H9 (cell line): ENCODE data around the gene PCDHGB2. TPM values are rescaled to one million over a fixed set of nuclear protein-coding genes. Genes with fewer than 3 reads are reported as not detected.
A peak's percentile ranks its signal among the peaks of the same experiment; 100 is the strongest.

Experiments used
- DNase-seq: peaks from one replicate; pipeline ENCODE4 v3.0.0-alpha.2; 2017
- H2AFZ ChIP-seq: one replicate; pipeline ENCODE4 v1.6.1; 2013; ENCODE audit warnings: mild to moderate bottlenecking, low read length, control low read depth, moderate library complexity
- H2AK5ac ChIP-seq: 2 replicates; pipeline ENCODE4 v1.6.1; 2013; ENCODE audit warnings: low read length, control low read depth, mixed read lengths; ENCODE audit not compliant: insufficient read length
- H2BK120ac ChIP-seq: one replicate; pipeline ENCODE4 v1.6.1; 2013; ENCODE audit warnings: low read depth, mild to moderate bottlenecking, low read length, control low read depth, inconsistent platforms; ENCODE audit not compliant: poor library complexity, severe bottlenecking
- H2BK12ac ChIP-seq: 2 replicates; pipeline ENCODE4 v1.6.1; 2013; ENCODE audit warnings: low read length, control low read depth, mixed read lengths, low read depth; ENCODE audit not compliant: insufficient read length
- H2BK15ac ChIP-seq: 2 replicates; pipeline ENCODE4 v1.6.1; 2013; ENCODE audit warnings: low read depth, low read length, control low read depth
- H2BK20ac ChIP-seq: one replicate; pipeline ENCODE4 v1.6.1; 2013; ENCODE audit warnings: low read depth, mild to moderate bottlenecking, low read length, control low read depth, inconsistent platforms; ENCODE audit not compliant: poor library complexity, severe bottlenecking
- H2BK5ac ChIP-seq: 2 replicates; pipeline ENCODE4 v1.6.1; 2013; ENCODE audit warnings: low read length, control low read depth, mixed read lengths; ENCODE audit not compliant: insufficient read length
- H3K14ac ChIP-seq: 2 replicates; pipeline ENCODE4 v1.6.1; 2013; ENCODE audit warnings: low read length, control low read depth; ENCODE audit not compliant: insufficient read depth
- H3K18ac ChIP-seq: 2 replicates; pipeline ENCODE4 v1.6.1; 2013; ENCODE audit warnings: low read depth, mild to moderate bottlenecking, mixed read lengths, low read length, control low read depth; ENCODE audit not compliant: insufficient read length
- H3K23ac ChIP-seq: 2 replicates; pipeline ENCODE4 v1.6.1; 2013; ENCODE audit warnings: low read length, control low read depth, mixed read lengths, low read depth; ENCODE audit not compliant: insufficient read length
- H3K23me2 ChIP-seq: 2 replicates; pipeline ENCODE4 v1.6.1; 2013; ENCODE audit warnings: low read depth, mild to moderate bottlenecking, mixed read lengths, low read length, control low read depth; ENCODE audit not compliant: insufficient read length, poor library complexity, severe bottlenecking
- H3K27ac ChIP-seq: 2 replicates; pipeline ENCODE4 v1.5.1; 2013; ENCODE audit warnings: low read length, control low read depth, mixed read lengths, low read depth; ENCODE audit not compliant: insufficient read length
- H3K27me3 ChIP-seq: 2 replicates; pipeline ENCODE4 v1.6.1; 2013; ENCODE audit warnings: low read length, control low read depth, inconsistent platforms; ENCODE audit not compliant: insufficient read depth
- H3K4ac ChIP-seq: 2 replicates; pipeline ENCODE4 v1.6.1; 2013; ENCODE audit warnings: low read depth, mild to moderate bottlenecking, control low read depth, inconsistent platforms, low read length, moderate library complexity
- H3K4me1 ChIP-seq: 2 replicates; pipeline ENCODE4 v1.6.1; 2013; ENCODE audit warnings: low read length, control low read depth, inconsistent platforms; ENCODE audit not compliant: insufficient read depth
- H3K4me2 ChIP-seq: 2 replicates; pipeline ENCODE4 v1.6.1; 2013; ENCODE audit warnings: low read length, control low read depth, mixed read lengths; ENCODE audit not compliant: insufficient read length, insufficient read depth
- H3K56ac ChIP-seq: 2 replicates; pipeline ENCODE4 v1.6.1; 2013; ENCODE audit warnings: low read depth, mild to moderate bottlenecking, mixed read lengths, low read length, control low read depth; ENCODE audit not compliant: insufficient read length
- H3K79me1 ChIP-seq: 2 replicates; pipeline ENCODE4 v1.6.1; 2013; ENCODE audit warnings: low read depth, mild to moderate bottlenecking, moderate library complexity, low read length, control low read depth, inconsistent platforms; ENCODE audit not compliant: insufficient read depth, poor library complexity, severe bottlenecking
- H3K79me2 ChIP-seq: 2 replicates; pipeline ENCODE4 v1.6.1; 2013; ENCODE audit warnings: low read length, control low read depth, inconsistent platforms; ENCODE audit not compliant: insufficient read depth
- H3K9ac ChIP-seq: 2 replicates; pipeline ENCODE4 v1.6.1; 2013; ENCODE audit warnings: low read length, control low read depth, mixed read lengths; ENCODE audit not compliant: insufficient read length; ENCODE audit errors: extremely low read depth
- H3K9me3 ChIP-seq: one replicate; pipeline ENCODE4 v1.6.1; 2013; ENCODE audit warnings: low read depth, low read length, inconsistent platforms; ENCODE audit not compliant: control insufficient read depth
- H3T11ph ChIP-seq: one replicate; pipeline ENCODE4 v1.6.1; 2013; ENCODE audit warnings: mild to moderate bottlenecking, low read length, control low read depth, inconsistent platforms
- H4K20me1 ChIP-seq: one replicate; pipeline ENCODE4 v1.6.1; 2013; ENCODE audit not compliant: control insufficient read depth, insufficient read length, insufficient read depth
- H4K5ac ChIP-seq: 2 replicates; pipeline ENCODE4 v1.6.1; 2013; ENCODE audit warnings: low read depth, mild to moderate bottlenecking, mixed read lengths, low read length, control low read depth; ENCODE audit not compliant: insufficient read length
- H4K8ac ChIP-seq: replicated peaks from 2 replicates; pipeline ENCODE4 v1.6.1; 2013; ENCODE audit warnings: low read length, control low read depth, mixed read lengths, low read depth; ENCODE audit not compliant: insufficient read length
- H4K91ac ChIP-seq: 2 replicates; pipeline ENCODE4 v1.6.1; 2013; ENCODE audit warnings: low read depth, mild to moderate bottlenecking, moderate library complexity, mixed read lengths, low read length, control low read depth; ENCODE audit not compliant: insufficient read length
- H3K27ac Mint-ChIP-seq, 3 experiments: 2 replicates in 2 of 3; 3 replicates in 1 of 3; pipeline ENCODE4 v1.8.0; 2020 to 2021; ENCODE audit warnings: mixed read lengths in 3 of 3, mild to moderate bottlenecking in 1 of 3, moderate library complexity in 1 of 3
- H3K27me3 Mint-ChIP-seq: 2 replicates; pipeline ENCODE4 v1.8.0; 2021; ENCODE audit warnings: low read depth, mild to moderate bottlenecking, moderate library complexity, mixed read lengths
- H3K36me3 Mint-ChIP-seq, 3 experiments: 2 replicates in 2 of 3; 3 replicates in 1 of 3; pipeline ENCODE4 v1.8.0; 2020 to 2021; ENCODE audit warnings: low read depth in 3 of 3, mixed read lengths in 3 of 3; ENCODE audit not compliant: insufficient read depth in 1 of 3
- H3K4me1 Mint-ChIP-seq, 2 experiments: 2 replicates each; pipeline ENCODE4 v1.8.0; 2020; ENCODE audit warnings: mixed read lengths in 2 of 2
- H3K4me3 Mint-ChIP-seq, 2 experiments: 2 replicates in 1 of 2; 3 replicates in 1 of 2; pipeline ENCODE4 v1.8.0; 2020 to 2021; ENCODE audit warnings: mild to moderate bottlenecking in 2 of 2, mixed read lengths in 2 of 2, moderate library complexity in 1 of 2
- H3K9me3 Mint-ChIP-seq, 2 experiments: 2 replicates in 1 of 2; 3 replicates in 1 of 2; pipeline ENCODE4 v1.8.0; 2020; ENCODE audit warnings: mild to moderate bottlenecking in 2 of 2, mixed read lengths in 2 of 2, moderate library complexity in 1 of 2
- CTCF ChIP-seq: fragments of 200-600 bp; sonication (generic); conservative IDR thresholded peaks from 3 replicates; pipeline ENCODE4 v1.8.0; 2021; ENCODE audit warnings: antibody characterized with exemption, mild to moderate bottlenecking
- WGBS: extraction: QIAGEN DNeasy Blood & Tissue Kit; methylation state at CpG from one replicate; pipeline ENCODE4 v1.1.7; 2013; ENCODE audit warnings: missing lambda C conversion rate, low lambda C conversion rate, mixed read lengths; ENCODE audit not compliant: insufficient read length; ENCODE audit errors: extremely low coverage; 5-methylcytosine and 5-hydroxymethylcytosine counted together
- total RNA-seq: library from RNA; stranded (reverse); gene quantifications from 2 replicates; pipeline ENCODE4 v1.2.1, GENCODE V29; 2021

The PCDHGB2 gene
- total RNA-seq, 1 experiment from 2014 or later = 3.8 TPM

GRCh38 chr5:141360685-141361084 is 891 bp downstream of the PCDHGB2 start:
- Histone ChIP-seq H2BK5ac (no peak overlapping the region), H3K4ac (no peak overlapping the region), H3K4me2 (no peak overlapping the region), H3T11ph (no peak overlapping the region), H2BK20ac (no peak overlapping the region), H3K79me2 (no peaks in the 10 kb centered on the region), H4K91ac (no peak overlapping the region), H4K8ac (no peak overlapping the region), H3K9ac (no peak overlapping the region), H2BK15ac (no peak overlapping the region), H3K23me2 (no peaks in the 10 kb centered on the region), H2BK120ac (no peak overlapping the region), H2BK12ac (no peak overlapping the region), H3K27me3 (no peaks in the 10 kb centered on the region), H2AK5ac (no peak overlapping the region), H3K9me3 (peaks cover 31% of the 10 kb centered on the region), H3K18ac (no peak overlapping the region), H4K5ac (no peak overlapping the region), H2AFZ (no peak overlapping the region), H3K56ac (no peak overlapping the region), H3K4me1 (no peaks in the 10 kb centered on the region), H3K79me1 (no peaks in the 10 kb centered on the region), H4K20me1 (no peaks in the 10 kb centered on the region), H3K14ac (no peak overlapping the region), H3K23ac (no peak overlapping the region), H3K27ac (no peak overlapping the region)
- Mint-ChIP-seq H3K27me3 (peaks cover 7% of the 10 kb centered on the region), H3K4me3 (no peak overlapping the region), H3K4me1 (peaks cover 7 to 15% of the 10 kb centered on the region in 2 experiments; a peak in 3 of 4 replicates), H3K9me3 (peaks cover 73% of the 10 kb centered on the region in 2 experiments), H3K36me3 (peaks cover 44 to 72% (median 64%) of the 10 kb centered on the region in 3 experiments), H3K27ac (peak overlapping the region in 1 of 3 experiments; percentile 24; a peak in 1 of 7 replicates)
- no peak for DNase-seq
- no CpG with 5 or more reads among the region's 15 CpGs for WGBS
- TF ChIP-seq CTCF = no peak
